ENCODE data around the gene ATP11A.

Gene ATP11A

DNA sequence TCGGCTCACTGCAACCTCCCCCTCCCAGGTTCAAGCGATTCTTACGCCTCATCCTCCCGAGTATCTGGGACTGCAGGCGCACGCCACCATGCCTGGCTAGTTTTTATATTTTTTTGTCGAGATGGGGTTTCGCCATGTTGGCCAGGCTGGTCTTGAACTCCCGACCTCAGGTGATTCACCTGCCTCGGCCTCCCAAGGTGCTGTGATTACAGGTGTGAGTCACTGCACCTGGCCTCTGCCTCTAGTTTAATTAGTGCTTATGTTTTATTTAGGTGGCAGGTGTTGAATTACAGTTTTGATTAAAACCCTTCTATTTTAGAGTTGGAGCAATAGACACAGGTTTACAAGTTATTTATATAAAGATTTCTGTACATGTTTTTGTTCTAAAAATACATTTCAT lies 42.8 kb downstream of the ATP11A start:
- Mint-ChIP-seq H3K4me3 (no peak overlapping the region), H3K9me3 (no peaks in the 10 kb centered on the region), H3K4me1 (peaks cover 23% of the 10 kb centered on the region), H3K27me3 (no peaks in the 10 kb centered on the region), H3K36me3 (no peaks in the 10 kb centered on the region), H3K27ac (no peak overlapping the region)

DNA sequence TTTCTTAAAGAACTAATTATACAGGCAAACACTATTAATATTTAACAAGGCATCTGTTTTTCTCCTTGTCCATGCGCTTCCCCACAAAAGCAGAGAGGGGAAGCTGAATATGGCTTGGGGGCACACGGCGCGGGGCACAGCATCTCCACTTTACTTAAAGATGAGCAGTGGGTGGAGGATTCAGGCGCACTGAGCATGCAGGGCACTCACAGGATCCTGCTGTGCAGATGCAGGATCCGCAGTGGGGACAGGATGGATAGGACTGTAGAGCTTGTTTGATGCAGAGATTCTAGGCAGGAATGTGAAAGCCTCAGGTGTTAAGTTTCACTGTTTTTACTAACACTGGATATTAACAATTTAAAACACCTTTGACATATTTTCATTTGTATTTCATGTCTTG lies 43.3 kb downstream of the ATP11A start:
- H3K9me3 Mint-ChIP-seq = no peaks in the 10 kb centered on the region
- H3K27ac Mint-ChIP-seq = no peak overlapping the region
- no peak overlapping the region for H3K4me3 Mint-ChIP-seq

DNA sequence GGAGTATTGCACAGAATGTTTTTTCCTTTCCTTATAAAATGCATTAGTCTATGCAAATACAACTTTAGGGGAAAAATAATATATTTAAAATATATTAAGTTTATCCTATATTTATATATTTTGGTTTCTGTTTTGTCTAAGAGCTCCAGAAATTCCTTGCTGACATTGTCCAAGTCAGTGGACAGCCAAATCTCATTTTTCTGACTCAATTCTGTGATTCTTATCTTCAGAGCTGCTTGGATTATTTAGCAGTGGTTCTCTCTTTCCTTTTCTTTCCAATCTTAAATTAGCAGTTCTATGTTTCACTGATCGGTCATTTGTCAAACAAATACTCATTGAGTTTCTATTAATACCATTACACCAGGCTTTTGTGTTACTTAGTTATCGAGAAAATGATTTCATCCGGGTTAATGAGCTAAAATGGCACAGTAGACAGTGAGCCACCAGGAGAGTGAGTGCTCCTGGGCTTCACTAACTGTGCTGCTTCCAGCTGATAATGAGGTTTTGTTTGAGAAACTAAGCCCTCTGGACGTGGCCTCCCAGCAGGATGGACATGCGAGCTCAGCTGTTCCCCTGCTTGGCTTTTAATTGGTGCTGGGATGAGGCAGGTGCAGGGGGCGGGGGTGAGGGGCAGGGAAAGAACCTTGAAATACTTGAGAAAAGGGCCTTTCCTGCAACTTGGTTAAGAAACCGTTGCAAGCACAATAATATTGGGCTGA lies 44.0 kb downstream of the ATP11A start:
- H3K36me3 Mint-ChIP-seq = no peaks in the 10 kb centered on the region
- no peaks in the 10 kb centered on the region for H3K27me3 Mint-ChIP-seq
- H3K9me3 Mint-ChIP-seq = no peaks in the 10 kb centered on the region
- peaks cover 23% of the 10 kb centered on the region for H3K4me1 Mint-ChIP-seq
- no peak overlapping the region for H3K27ac Mint-ChIP-seq
- H3K4me3 Mint-ChIP-seq = no peak overlapping the region

More for the DNA sequence above, 43.3 kb downstream of the ATP11A start:
- Mint-ChIP-seq H3K27me3 (no peaks in the 10 kb centered on the region), H3K4me1 (peaks cover 23% of the 10 kb centered on the region), H3K36me3 (no peaks in the 10 kb centered on the region)

- Mint-ChIP-seq H3K27ac (no peak overlapping the region), H3K27me3 (no peaks in the 10 kb centered on the region), H3K36me3 (no peaks in the 10 kb centered on the region), H3K4me1 (peaks cover 28% of the 10 kb centered on the region), H3K9me3 (no peaks in the 10 kb centered on the region), H3K4me3 (no peak overlapping the region)
Measured at GRCh38 chr13:112734696-112735547, 45.1 kb downstream of the ATP11A start.

DNA sequence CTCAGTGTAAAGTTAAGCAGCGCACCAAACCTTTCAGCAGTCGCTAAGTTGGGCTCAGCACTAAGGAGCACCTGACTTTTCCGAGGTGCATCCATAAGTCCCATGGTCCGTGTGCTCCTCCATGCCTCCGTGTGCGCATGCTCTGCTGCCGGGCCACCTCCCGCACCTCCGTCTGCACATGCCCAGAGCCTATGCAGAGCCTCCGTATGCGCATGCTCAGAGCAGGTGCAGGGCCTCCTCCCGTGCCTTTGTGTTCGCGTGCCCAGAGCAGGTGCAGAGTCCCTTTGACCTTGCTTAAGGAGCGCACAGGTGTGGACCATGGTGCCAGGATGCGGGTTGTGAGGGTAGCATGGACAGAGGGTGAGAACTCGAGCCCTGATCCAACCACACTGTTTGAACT lies 46.0 kb downstream of the ATP11A start:
- H3K27ac Mint-ChIP-seq = no peak overlapping the region
- no peak overlapping the region for H3K4me3 Mint-ChIP-seq
- H3K4me1 Mint-ChIP-seq = peaks cover 33% of the 10 kb centered on the region
- no peaks in the 10 kb centered on the region for H3K27me3 Mint-ChIP-seq
- no peaks in the 10 kb centered on the region for H3K36me3 Mint-ChIP-seq
- H3K9me3 Mint-ChIP-seq = no peaks in the 10 kb centered on the region

DNA sequence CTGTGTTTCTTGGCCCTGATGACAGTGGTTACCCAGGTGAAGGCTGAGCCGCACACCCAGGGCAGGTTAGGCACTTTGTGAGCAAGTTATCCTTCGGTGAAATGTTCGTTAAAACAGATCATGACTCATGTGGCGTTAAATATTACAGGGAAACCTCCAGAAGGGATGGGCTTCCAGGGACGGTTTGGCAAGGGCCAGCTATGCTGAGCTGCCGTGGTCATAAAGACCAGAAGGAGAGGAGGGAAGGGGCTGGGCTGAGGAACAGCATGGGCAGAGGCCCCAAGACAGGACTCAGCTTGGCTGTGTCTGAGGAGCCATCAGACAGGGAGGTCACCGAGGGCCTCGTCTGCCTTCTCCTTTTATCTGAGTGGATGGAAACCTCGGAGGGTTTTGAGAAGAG lies 47.5 kb downstream of the ATP11A start:
- H3K27me3 Mint-ChIP-seq = no peaks in the 10 kb centered on the region
- H3K27ac Mint-ChIP-seq = peak overlapping the region; percentile 59
- H3K4me1 Mint-ChIP-seq = peaks cover 33% of the 10 kb centered on the region
- H3K36me3 Mint-ChIP-seq = no peaks in the 10 kb centered on the region
- H3K9me3 Mint-ChIP-seq = no peaks in the 10 kb centered on the region
- H3K4me3 Mint-ChIP-seq = no peak overlapping the region

DNA sequence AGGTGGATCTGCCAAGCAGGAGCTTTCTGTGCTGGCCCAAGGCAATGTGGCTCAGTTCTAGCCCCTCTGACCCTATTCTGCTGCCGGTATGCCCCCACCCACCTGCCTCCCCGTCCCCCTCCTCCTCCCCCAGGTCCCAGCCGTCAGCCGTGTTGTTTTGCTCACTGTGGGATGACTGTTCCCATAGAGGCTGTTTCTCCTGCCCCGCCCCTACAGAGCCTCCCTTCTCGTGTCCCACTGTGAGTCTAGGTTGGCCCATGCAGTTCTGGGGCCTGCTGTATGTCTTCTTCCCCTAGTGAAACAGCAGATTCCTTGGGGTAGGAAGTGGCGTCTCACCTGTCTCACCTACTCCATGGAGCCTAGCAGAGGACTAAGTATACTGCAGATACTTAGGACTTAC lies 48.8 kb downstream of the ATP11A start:
- Mint-ChIP-seq H3K4me1 (peaks cover 40% of the 10 kb centered on the region), H3K9me3 (no peaks in the 10 kb centered on the region), H3K27me3 (no peaks in the 10 kb centered on the region), H3K36me3 (no peaks in the 10 kb centered on the region), H3K4me3 (no peak overlapping the region), H3K27ac (no peak overlapping the region)

GRCh38 chr13:112740502-112741131 lies 50.8 kb downstream of the ATP11A start:
- Mint-ChIP-seq H3K9me3 (no peaks in the 10 kb centered on the region), H3K36me3 (no peaks in the 10 kb centered on the region), H3K27ac (no peak overlapping the region), H3K4me3 (no peak overlapping the region), H3K4me1 (peaks cover 41% of the 10 kb centered on the region), H3K27me3 (no peaks in the 10 kb centered on the region)

DNA sequence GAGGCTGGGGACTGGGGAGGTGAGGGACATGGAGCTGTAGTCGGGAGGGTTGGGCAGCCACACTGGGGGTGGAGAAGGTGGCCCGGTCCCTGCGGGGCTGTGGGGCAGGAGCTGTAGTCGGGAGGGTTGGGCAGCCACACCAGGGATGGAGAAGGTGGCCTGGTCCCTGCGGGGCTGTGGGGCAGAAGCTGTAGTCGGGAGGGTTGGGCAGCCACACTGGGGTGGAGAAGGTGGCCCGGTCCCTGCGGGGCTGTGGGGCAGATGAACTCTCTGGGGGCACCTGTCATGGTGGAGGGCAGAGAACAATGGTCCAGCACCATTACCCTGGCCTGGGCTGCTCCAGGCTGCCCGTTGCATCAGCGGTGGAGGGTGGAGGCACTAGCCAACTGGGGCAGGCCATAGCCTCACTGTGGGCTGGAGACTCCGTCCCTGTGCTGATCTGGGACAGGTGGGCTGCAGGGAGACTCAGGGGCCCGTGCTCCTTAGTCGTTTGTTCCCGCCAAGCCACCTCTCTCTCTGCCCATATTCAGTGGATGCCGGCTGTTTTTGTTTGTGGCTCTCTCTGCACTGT lies 51.4 kb downstream of the ATP11A start:
- H3K4me3 Mint-ChIP-seq = no peak overlapping the region
- H3K27me3 Mint-ChIP-seq = no peaks in the 10 kb centered on the region
- H3K36me3 Mint-ChIP-seq = no peaks in the 10 kb centered on the region
- peaks cover 41% of the 10 kb centered on the region for H3K4me1 Mint-ChIP-seq
- H3K9me3 Mint-ChIP-seq = no peaks in the 10 kb centered on the region
- no peak overlapping the region for H3K27ac Mint-ChIP-seq

DNA sequence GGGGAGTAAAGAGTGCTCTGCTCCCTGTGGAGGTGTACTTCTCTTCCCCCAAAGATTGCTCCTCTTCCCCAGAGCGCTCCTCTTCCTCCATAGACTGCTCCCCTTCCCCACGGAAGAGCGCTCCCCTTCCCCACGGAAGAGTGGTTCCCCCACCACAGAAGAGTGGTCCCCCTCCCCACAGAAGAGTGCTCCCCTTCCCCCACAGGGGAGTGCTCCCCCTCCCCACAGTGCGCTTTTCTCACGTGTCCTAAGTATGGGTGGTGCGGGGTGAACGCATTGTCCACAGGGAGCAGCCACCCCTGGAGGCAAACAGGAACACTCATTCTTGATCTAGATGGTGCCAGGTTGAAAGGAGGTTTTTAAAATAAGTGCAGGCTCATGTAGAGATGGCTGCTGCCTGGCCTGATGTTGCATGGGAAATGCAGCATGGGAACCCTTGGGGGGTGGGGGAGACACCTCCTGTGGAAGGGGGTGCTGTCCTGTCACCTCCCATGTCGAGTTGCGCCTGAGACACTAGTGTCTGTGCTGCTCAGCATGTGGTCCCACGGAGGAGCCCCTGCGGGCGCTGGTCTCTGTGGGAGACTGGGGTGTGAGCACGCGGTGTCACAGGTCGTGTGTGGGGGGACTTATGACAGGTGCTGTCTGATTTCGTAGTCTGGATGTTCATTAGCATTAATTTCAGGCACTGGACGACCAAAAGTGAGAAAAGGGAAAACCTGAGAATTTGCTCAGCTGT lies 52.2 kb downstream of the ATP11A start:
- H3K4me1 Mint-ChIP-seq = peaks cover 45% of the 10 kb centered on the region
- no peak overlapping the region for H3K27ac Mint-ChIP-seq
- no peak overlapping the region for H3K4me3 Mint-ChIP-seq
- no peaks in the 10 kb centered on the region for H3K36me3 Mint-ChIP-seq
- no peaks in the 10 kb centered on the region for H3K27me3 Mint-ChIP-seq
- H3K9me3 Mint-ChIP-seq = no peaks in the 10 kb centered on the region

- Mint-ChIP-seq H3K9me3 (no peaks in the 10 kb centered on the region), H3K4me1 (peaks cover 46% of the 10 kb centered on the region), H3K36me3 (no peaks in the 10 kb centered on the region), H3K27ac (no peak overlapping the region), H3K27me3 (no peaks in the 10 kb centered on the region), H3K4me3 (no peak overlapping the region)
Measured at GRCh38 chr13:112742583-112742982, 52.7 kb downstream of the ATP11A start.

DNA sequence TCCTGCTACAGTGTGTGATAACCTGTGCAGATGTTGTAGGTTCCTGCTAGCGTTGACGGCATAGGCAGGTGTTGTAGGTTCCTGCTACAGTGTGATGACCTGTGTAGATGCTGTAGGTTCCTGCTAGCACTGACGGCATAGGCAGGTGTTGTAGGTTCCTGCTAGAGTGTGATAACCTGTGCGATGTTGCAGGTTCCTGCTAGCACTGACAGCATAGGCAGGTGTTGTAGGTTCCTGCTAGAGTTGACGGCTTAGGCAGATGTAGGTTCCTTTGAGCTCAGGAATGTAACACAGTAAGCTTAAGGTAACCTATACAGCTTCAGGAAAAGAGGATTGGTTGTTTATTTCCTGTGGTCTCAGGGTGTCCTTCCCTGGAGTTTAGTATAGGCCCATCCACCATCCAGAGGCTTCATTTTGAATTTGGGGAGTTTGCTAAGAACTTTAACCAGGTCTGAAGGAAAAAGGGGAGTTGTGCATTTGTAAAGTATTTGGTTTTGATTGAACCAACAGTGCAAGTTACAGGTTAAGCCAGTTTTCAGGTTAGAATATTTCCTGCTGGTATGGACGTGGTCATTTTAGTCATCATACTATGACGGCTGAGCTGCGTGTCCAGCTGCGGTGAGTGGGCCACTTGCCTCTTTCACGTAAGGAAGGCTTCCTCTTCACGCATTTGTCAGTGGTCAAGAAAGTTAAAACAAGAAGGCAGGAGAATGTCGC lies 53.8 kb downstream of the ATP11A start:
- no peaks in the 10 kb centered on the region for H3K36me3 Mint-ChIP-seq
- no peak overlapping the region for H3K4me3 Mint-ChIP-seq
- peaks cover 46% of the 10 kb centered on the region for H3K4me1 Mint-ChIP-seq
- H3K27ac Mint-ChIP-seq = peak overlapping the region; percentile 30
- no peaks in the 10 kb centered on the region for H3K9me3 Mint-ChIP-seq
- no peaks in the 10 kb centered on the region for H3K27me3 Mint-ChIP-seq

- no peaks in the 10 kb centered on the region for H3K27me3 Mint-ChIP-seq
- H3K4me1 Mint-ChIP-seq = peaks cover 46% of the 10 kb centered on the region
- no peaks in the 10 kb centered on the region for H3K9me3 Mint-ChIP-seq
- no peaks in the 10 kb centered on the region for H3K36me3 Mint-ChIP-seq
- H3K4me3 Mint-ChIP-seq = no peak overlapping the region
- no peak overlapping the region for H3K27ac Mint-ChIP-seq
Measured at GRCh38 chr13:112744168-112745021, 54.6 kb downstream of the ATP11A start.

- no peak overlapping the region for H3K4me3 Mint-ChIP-seq
- no peaks in the 10 kb centered on the region for H3K27me3 Mint-ChIP-seq
- H3K9me3 Mint-ChIP-seq = no peaks in the 10 kb centered on the region
- no peaks in the 10 kb centered on the region for H3K36me3 Mint-ChIP-seq
- peaks cover 35% of the 10 kb centered on the region for H3K4me1 Mint-ChIP-seq
- no peak overlapping the region for H3K27ac Mint-ChIP-seq
Measured at GRCh38 chr13:112746044-112746443, 56.2 kb downstream of the ATP11A start.
